HepG2 (cell line): Measurements from ENCODE around the gene RABGAP1L. TPM values are rescaled to one million over a fixed set of nuclear protein-coding genes. Genes with fewer than 3 reads are reported as not detected.

Source experiments
- CBX1 ChIP-seq: IDR thresholded peaks from one replicate; pipeline ENCODE4 v1.6.1; 2016; ENCODE audit warnings: antibody characterized with exemption, low read depth
- IRX3 ChIP-seq: sonication (generic); formaldehyde crosslinking; IDR thresholded peaks from 2 replicates; pipeline ENCODE4 v1.8.1; 2023; ENCODE audit warnings: mild to moderate bottlenecking, low read depth, missing genetic modification reagents, borderline replicate concordance
- MIER3 ChIP-seq: IDR thresholded peaks from 2 replicates; pipeline ENCODE4 v1.6.1; 2016; ENCODE audit warnings: missing compliant biosample characterization, borderline replicate concordance
- NCOR1 ChIP-seq: fragments of 200-600 bp; sonication (generic); IDR thresholded peaks from 2 replicates; pipeline ENCODE4 v1.7.0; 2017; ENCODE audit warnings: antibody characterized with exemption, low read length, borderline replicate concordance
- PITX1 ChIP-seq: sonication (generic); formaldehyde crosslinking; IDR thresholded peaks from 2 replicates; pipeline ENCODE4 v1.5.1; 2020; ENCODE audit warnings: mild to moderate bottlenecking, missing genetic modification reagents
- REPIN1 ChIP-seq: sonication (generic); formaldehyde crosslinking; IDR thresholded peaks from 2 replicates; pipeline ENCODE4 v1.8.0; 2022; ENCODE audit warnings: missing genetic modification reagents, low read depth, mild to moderate bottlenecking, borderline replicate concordance
- RXRB ChIP-seq: IDR thresholded peaks from 2 replicates; pipeline ENCODE4 v1.6.1; 2016; ENCODE audit warnings: borderline replicate concordance, missing genetic modification reagents, missing compliant biosample characterization
- SNAPC2 ChIP-seq: sonication (generic); formaldehyde crosslinking; IDR thresholded peaks from 2 replicates; pipeline ENCODE4 v1.8.1; 2022; ENCODE audit warnings: mild to moderate bottlenecking, missing genetic modification reagents
- ZHX2 ChIP-seq, 2 experiments: sonication (generic) in 1 of 2; formaldehyde crosslinking in 1 of 2; IDR thresholded peaks; 2 replicates each; pipeline versions ENCODE4 v1.6.1 to v1.9.0; 2014 to 2022; ENCODE audit warnings: antibody characterized with exemption in 1 of 2, borderline replicate concordance in 1 of 2, inconsistent platforms in 1 of 2, low read depth in 1 of 2, missing genetic modification reagents in 1 of 2
- ZNF124 ChIP-seq: sonication (generic); formaldehyde crosslinking; IDR thresholded peaks from 2 replicates; pipeline ENCODE4 v1.4.0; 2020; ENCODE audit warnings: missing genetic modification reagents
- ZNF572 ChIP-seq: sonication (generic); formaldehyde crosslinking; IDR thresholded peaks from 2 replicates; pipeline ENCODE4 v1.5.1; 2020; ENCODE audit warnings: mild to moderate bottlenecking, missing genetic modification reagents
- ZSCAN29 ChIP-seq: sonication (generic); formaldehyde crosslinking; conservative IDR thresholded peaks from 2 replicates; pipeline ENCODE4 v1.4.0; 2020; ENCODE audit warnings: mild to moderate bottlenecking, missing genetic modification reagents
- ZSCAN5A ChIP-seq: sonication (generic); formaldehyde crosslinking; IDR thresholded peaks from 2 replicates; pipeline ENCODE4 v1.8.0; 2022; ENCODE audit warnings: mild to moderate bottlenecking, missing genetic modification reagents, borderline replicate concordance
- polyA plus RNA-seq, 8 experiments: library from polyadenylated mRNA; depleted of rRNA in 3 of 8; stranded (reverse) in 7 of 8; unstranded in 1 of 8; fragments of >200 nt; fragmentation: Illumina TruSeq in 4 of 8; extraction: Trizol in 4 of 8; gene quantifications; 2 replicates each; pipeline versions ENCODE4 v1.2.1 to v1.2.3, GENCODE V29; 2011 to 2016; ENCODE audit warnings: low read depth in 4 of 8, missing spikeins in 1 of 8, mixed read lengths in 1 of 8; ENCODE audit not compliant: insufficient read depth in 1 of 8
- total RNA-seq, 5 experiments: library from RNA; depleted of rRNA; stranded (reverse); fragments of >200 nt; fragmentation: Illumina TruSeq; extraction: Trizol; gene quantifications; 2 replicates each; pipeline ENCODE4 v1.2.3, GENCODE V29; 2016; ENCODE audit warnings: low read depth in 1 of 5
- TF ChIP-seq, protein P1 (sequence below): sonication (generic); formaldehyde crosslinking; conservative IDR thresholded peaks from 2 replicates; pipeline ENCODE4 v1.4.0; 2020; ENCODE audit warnings: missing genetic modification reagents
- TF ChIP-seq, protein P2 (sequence below): sonication (generic); formaldehyde crosslinking; IDR thresholded peaks from 2 replicates; pipeline ENCODE4 v1.5.0; 2020; ENCODE audit warnings: mild to moderate bottlenecking, missing genetic modification reagents
- TF ChIP-seq, protein P3 (sequence below): sonication (generic); formaldehyde crosslinking; IDR thresholded peaks from 2 replicates; pipeline ENCODE4 v1.8.1; 2023; ENCODE audit warnings: mild to moderate bottlenecking, missing genetic modification reagents

The RABGAP1L gene
- total and polyA plus RNA-seq, 2 of the 13 experiments (the other 11 are each of a cell fraction or from before 2014, with no cell fraction given): 7.9 to 22.6 TPM

DNA sequence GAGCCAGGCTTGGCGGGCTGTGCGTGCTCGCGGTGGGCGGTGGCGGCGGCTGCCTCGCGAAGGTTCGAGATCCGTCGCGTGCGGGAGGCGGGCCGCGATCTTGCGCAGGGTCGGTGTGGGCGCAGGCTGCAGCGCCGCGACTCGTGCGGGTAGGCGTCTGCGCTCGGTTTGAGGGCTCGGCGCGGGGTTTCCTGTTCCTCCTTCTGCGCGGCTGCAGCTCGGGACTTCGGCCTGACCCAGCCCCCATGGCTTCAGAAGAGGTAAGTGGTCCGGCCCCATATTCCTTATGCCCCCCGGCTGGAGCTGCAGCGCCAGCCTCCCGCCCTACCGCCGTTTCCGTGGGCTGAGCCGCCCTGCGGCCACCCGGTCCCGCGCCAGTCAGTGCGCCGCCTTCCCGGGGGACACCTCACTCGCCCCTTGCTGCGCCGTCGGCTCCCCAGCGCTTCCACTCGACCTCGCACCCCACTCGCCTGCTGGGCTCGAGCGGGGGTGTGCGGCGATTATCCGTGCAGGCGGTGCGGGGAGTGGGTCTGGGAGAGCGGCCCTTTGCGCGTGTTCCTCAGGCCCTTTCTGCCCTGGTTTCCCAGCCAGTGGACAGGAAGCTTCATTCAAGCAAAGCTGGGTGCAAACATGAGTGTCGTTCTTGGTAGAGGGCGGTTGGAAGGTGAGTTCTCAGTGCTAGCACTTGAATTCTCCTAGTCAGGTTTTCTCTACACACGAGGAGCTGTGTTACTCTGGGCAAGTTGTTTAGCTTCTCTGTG, 840.8 kb downstream of the RABGAP1L start, which contains the start of gene CACYBP (continued):
- no peak for TF ChIP-seq ZHX2 (IDR thresholded peaks at IDR 0.05; ENCODE audit: low read depth)
- peak; percentile 52 for TF ChIP-seq ZHX2 (CRISPR knock-in tag; IDR thresholded peaks at IDR 0.05; ENCODE audit: borderline replicate concordance)
- TF ChIP-seq, protein P1, sequence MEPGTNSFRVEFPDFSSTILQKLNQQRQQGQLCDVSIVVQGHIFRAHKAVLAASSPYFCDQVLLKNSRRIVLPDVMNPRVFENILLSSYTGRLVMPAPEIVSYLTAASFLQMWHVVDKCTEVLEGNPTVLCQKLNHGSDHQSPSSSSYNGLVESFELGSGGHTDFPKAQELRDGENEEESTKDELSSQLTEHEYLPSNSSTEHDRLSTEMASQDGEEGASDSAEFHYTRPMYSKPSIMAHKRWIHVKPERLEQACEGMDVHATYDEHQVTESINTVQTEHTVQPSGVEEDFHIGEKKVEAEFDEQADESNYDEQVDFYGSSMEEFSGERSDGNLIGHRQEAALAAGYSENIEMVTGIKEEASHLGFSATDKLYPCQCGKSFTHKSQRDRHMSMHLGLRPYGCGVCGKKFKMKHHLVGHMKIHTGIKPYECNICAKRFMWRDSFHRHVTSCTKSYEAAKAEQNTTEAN: 0 out of 2 replicates have a peak, but pooled peaks have one; percentile 41
- peak; percentile 53; the same call in 1 of the 2 replicates for TF ChIP-seq ZNF572 (CRISPR knock-in tag)
- no peak for TF ChIP-seq NCOR1
- TF ChIP-seq IRX3 (CRISPR knock-in tag): peak; percentile 87; the same call in 1 of the 2 replicates
- TF ChIP-seq ZSCAN29 (CRISPR knock-in tag): 0 out of 2 replicates have a peak, but pooled peaks have one; percentile 78
- peak; percentile 30 for TF ChIP-seq CBX1
- TF ChIP-seq PITX1 (CRISPR knock-in tag): peak; percentile 13; the same call in 1 of the 2 replicates
- peak; percentile 88 for TF ChIP-seq SNAPC2 (CRISPR knock-in tag)
- TF ChIP-seq, protein P2, sequence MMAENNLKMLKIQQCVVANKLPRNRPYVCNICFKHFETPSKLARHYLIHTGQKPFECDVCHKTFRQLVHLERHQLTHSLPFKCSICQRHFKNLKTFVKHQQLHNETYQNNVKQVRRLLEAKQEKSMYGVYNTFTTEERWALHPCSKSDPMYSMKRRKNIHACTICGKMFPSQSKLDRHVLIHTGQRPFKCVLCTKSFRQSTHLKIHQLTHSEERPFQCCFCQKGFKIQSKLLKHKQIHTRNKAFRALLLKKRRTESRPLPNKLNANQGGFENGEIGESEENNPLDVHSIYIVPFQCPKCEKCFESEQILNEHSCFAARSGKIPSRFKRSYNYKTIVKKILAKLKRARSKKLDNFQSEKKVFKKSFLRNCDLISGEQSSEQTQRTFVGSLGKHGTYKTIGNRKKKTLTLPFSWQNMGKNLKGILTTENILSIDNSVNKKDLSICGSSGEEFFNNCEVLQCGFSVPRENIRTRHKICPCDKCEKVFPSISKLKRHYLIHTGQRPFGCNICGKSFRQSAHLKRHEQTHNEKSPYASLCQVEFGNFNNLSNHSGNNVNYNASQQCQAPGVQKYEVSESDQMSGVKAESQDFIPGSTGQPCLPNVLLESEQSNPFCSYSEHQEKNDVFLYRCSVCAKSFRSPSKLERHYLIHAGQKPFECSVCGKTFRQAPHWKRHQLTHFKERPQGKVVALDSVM (CRISPR knock-in tag): no peak
- TF ChIP-seq, protein P3, sequence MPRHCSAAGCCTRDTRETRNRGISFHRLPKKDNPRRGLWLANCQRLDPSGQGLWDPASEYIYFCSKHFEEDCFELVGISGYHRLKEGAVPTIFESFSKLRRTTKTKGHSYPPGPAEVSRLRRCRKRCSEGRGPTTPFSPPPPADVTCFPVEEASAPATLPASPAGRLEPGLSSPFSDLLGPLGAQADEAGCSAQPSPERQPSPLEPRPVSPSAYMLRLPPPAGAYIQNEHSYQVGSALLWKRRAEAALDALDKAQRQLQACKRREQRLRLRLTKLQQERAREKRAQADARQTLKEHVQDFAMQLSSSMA (CRISPR knock-in tag): peak; percentile 95; the same call in 1 of the 2 replicates
- TF ChIP-seq MIER3: no peak
- TF ChIP-seq RXRB (CRISPR knock-in tag): no peak
- peak; percentile 89 for TF ChIP-seq ZSCAN5A (CRISPR knock-in tag)
- TF ChIP-seq REPIN1 (CRISPR knock-in tag): 0 out of 2 replicates have a peak, but pooled peaks have one; percentile 82
- TF ChIP-seq ZNF124: no peak
